Stimulated activated CD4-positive, alpha-beta T cell treated with anti-CD3 and anti-CD28 coated beads, Interleukin-4, amount 100 ng/mL, for 24 hours (primary cell): ENCODE data around the gene SLC25A4.

Experiments used
- DNase-seq: peaks from one replicate; pipeline ENCODE4 v3.0.0-alpha.2; 2020

Gene SLC25A4

GRCh38 chr4:185122681-185123345, 20.3 kb upstream of the SLC25A4 start:
- DNase-seq = no peak

- DNase-seq = no peak
These were observed 19.1 kb upstream of the SLC25A4 start for GRCh38 chr4:185124006-185124405.

- no peak for DNase-seq
These were observed 15.8 kb upstream of the SLC25A4 start for GRCh38 chr4:185127021-185127925.

GRCh38 chr4:185128272-185129119, 14.6 kb upstream of the SLC25A4 start:
- DNase-seq = no peak

GRCh38 chr4:185134307-185134869, 8.7 kb upstream of the SLC25A4 start:
- no peak for DNase-seq

- DNase-seq = no peak
These were observed 5.7 kb upstream of the SLC25A4 start for GRCh38 chr4:185137233-185137925.

- DNase-seq = no peak
These were observed 4.9 kb upstream of the SLC25A4 start for GRCh38 chr4:185138161-185138560.

- no peak for DNase-seq
These were observed 3.3 kb upstream of the SLC25A4 start for GRCh38 chr4:185139736-185140135.

- DNase-seq = no peak
These were observed 1.3 kb upstream of the SLC25A4 start for GRCh38 chr4:185141777-185142176.

GRCh38 chr4:185142564-185142911, 528 bp upstream of the SLC25A4 start:
- no peak for DNase-seq

- peak; percentile 17 for DNase-seq
These were observed 519 bp downstream of the SLC25A4 start for GRCh38 chr4:185143601-185143969.

- DNase-seq = no peak
These were observed 1.7 kb downstream of the SLC25A4 start for GRCh38 chr4:185144601-185145240.

GRCh38 chr4:185145572-185145971, 2.5 kb downstream of the SLC25A4 start:
- DNase-seq = no peak

GRCh38 chr4:185149392-185149791, 6.3 kb downstream of the SLC25A4 start:
- DNase-seq = no peak

- no peak for DNase-seq
These were observed 8.2 kb downstream of the SLC25A4 start for GRCh38 chr4:185151296-185151695.

- DNase-seq = peak; percentile 12
These were observed 22.6 kb downstream of the SLC25A4 start for GRCh38 chr4:185165605-185166063.

- DNase-seq = no peak
These were observed 24.2 kb downstream of the SLC25A4 start for GRCh38 chr4:185167234-185167633.

GRCh38 chr4:185171373-185172071, 28.5 kb downstream of the SLC25A4 start:
- no peak for DNase-seq

- no peak for DNase-seq
These were observed 36.4 kb downstream of the SLC25A4 start for GRCh38 chr4:185179488-185179887.

- no peak for DNase-seq
These were observed 39.2 kb downstream of the SLC25A4 start for GRCh38 chr4:185182239-185182638.

GRCh38 chr4:185183622-185184281, 40.7 kb downstream of the SLC25A4 start:
- DNase-seq = peak; percentile 83
